GM18519 (cell line): Measurements from ENCODE around the gene MINDY2.
"Not testable (repeated sequence)": the region's sequence is repeated elsewhere in the genome, so short reads cannot be mapped to it uniquely, and the experiment has no call there.

Experiments used
- ATAC-seq: cut with Tn5 transposase; IDR thresholded peaks from one replicate; pipeline ENCODE4 v1.9.1; 2021; ENCODE audit warnings: mild to moderate bottlenecking, moderate library complexity; ENCODE audit not compliant: unreplicated experiment, low FRiP score

MINDY2 gene

GRCh38 chr15:58876306-58877106, 105.4 kb downstream of the MINDY2 start:
- no peak for ATAC-seq

DNA sequence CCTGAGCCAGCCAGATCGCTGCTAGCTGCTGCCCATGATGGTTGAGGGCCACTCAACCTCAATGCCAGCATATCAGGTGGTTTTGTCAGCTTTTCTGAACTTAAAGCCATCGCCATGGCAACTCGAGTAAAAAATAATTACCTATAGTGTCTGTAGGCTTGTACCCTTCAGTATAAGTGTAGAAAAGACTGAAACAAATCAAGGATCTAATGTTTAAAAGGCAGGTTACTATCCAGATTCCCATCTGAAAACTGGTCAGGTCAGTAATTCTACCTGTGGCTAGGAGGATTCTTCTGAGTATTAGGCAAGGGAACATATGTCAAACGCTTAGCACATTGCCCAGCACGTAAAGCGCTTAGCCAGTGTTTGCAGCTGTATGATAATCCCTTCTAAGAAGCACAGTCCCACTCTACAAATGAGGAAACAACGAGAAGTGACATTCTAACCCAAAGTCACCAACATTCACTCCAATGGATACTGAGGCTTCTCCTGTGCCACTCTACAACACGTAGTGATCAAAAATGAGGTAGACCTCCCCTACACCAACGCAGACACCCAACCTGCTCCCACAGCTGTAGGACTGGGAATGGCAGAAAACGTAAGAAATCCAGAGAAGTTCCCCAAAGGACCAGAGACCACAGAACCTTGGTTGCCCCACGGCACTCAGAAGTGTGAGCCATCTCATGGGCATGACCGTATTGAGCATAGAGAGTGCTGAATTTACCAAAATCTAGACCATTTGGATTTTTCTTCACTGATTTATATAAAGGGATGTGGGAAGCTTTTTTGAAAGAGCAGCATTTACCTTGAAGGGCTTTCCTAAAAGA, 107.1 kb downstream of the MINDY2 start:
- no peak for ATAC-seq

DNA sequence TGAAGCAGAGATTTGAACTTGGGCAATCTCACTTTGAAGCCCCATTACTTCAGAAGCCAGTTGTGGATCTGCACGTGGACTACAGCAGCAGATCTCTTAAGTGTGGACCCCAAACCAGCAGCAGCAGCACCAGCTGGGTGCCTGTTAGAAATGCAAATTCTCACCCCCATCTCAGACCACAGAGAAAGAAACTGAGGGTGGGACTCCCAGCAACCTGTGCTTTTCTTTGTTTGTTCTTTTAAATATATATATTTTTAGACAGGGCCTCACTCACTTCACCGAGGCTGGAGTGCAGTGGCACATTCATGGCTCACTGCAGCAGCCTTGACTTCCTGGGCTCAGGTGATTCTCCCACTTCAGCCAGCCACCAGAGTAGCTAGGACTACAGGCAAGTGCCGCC, 109.2 kb downstream of the MINDY2 start:
- ATAC-seq, result no peak

DNA sequence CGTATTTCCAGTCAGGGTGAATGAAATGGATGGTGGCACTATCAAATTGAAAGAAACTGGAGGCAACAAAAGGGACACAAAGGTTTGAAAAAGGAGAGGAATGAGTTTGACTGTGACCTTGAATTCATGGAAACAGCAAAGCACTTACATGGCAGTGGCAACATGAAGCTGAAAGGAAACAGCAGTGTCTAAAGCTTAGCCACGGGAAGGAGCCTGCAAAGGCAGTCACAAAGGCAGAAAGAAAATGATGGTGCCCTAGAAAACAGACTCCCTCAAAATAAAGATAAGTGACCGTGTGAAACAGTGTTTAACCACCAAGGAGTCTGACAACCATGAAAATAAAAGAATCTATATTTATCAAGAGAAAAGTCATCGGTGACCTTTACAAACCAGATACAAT, 111.1 kb downstream of the MINDY2 start:
- ATAC-seq, result no peak

GRCh38 chr15:58883926-58884325, 112.8 kb downstream of the MINDY2 start:
- ATAC-seq, result not testable (repeated sequence)

DNA sequence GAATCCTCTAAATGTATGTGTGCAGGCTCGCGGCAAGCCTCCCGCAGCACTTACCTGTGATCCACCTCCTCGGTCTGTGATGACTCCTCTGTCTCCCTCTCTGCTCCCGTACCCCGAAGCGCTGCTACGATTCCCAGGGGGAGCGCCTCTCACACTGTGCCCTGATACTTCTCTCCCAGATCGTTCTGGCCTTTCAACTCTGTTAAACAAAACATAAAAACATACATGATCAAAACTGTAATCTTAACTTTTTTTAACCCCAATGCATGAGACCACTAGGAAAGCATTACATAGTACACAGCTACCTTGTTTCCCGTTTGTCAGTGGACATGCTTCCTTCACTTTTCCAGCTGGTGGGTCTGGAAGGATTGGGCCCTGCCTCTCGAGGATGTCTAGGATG, 115.8 kb downstream of the MINDY2 start:
- ATAC-seq, result no peak

GRCh38 chr15:58889363-58889762, 118.3 kb downstream of the MINDY2 start:
- no peak for ATAC-seq

GRCh38 chr15:58898150-58898680, 127.1 kb downstream of the MINDY2 start:
- ATAC-seq, result no peak

DNA sequence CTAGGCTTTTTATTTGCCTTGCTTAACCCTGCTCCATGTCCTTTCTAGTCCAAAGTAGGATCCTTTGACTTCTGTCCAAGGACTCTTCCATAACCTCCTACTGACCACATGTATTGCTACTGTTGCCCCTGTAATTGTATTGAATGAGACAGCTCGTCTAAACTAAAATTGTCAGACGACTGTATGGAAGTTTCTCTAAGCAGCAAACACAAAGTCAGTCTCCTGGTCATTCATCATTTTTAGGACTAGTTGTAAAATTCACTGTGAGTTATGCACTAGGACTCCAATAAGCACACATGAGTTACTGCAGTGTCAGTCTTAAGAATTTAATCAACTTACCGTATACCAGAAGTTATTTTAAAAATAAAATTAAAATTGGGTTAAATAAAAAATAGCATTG, 129.5 kb downstream of the MINDY2 start:
- no peak for ATAC-seq

DNA sequence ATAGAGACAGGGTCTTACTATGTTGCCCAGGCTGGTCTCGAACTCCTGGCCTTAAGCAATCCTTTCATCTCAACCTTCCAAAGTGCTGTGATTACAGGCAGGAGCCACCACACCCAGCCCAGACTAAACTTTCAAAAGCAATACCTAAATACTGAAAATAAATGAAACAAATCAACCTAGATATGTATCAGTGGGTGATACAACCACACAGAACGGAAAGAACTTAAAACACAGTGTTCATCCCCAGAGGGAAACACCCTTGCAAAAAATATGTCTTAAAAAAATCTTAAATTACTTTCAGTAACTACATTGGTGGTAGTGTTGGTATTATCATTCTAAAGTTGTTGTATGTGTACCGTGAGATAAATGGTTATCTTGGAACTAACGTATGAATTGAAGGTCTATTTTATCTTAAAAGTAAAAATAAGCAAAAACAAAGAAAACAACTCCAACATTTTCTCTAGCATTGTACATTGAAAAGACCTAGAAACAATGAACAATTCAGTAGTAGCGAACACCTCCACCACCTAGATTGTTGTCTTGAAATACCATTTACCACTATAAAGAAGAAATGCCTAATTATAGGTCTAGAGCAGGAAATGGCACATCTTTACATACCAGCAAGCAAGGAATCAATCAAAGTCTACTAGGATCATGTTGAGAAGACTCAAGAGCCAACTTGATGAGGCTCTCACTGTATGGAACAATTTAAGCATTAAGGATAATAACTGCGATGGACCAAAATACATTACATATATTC, 137.6 kb downstream of the MINDY2 start:
- no peak for ATAC-seq

- no peak for ATAC-seq
Measured at GRCh38 chr15:58909616-58910015, 138.5 kb downstream of the MINDY2 start.

- no peak for ATAC-seq
Measured at GRCh38 chr15:58910456-58910855, 139.4 kb downstream of the MINDY2 start.
